Raji (cell line): ENCODE measurements around the gene RFTN1.

Source experiments
- POLR2A ChIP-seq: IDR thresholded peaks from 2 replicates; pipeline ENCODE4 v1.6.1; 2011; ENCODE audit warnings: low read depth, low read length, control low read depth; ENCODE audit not compliant: insufficient read depth

The RFTN1 gene

DNA sequence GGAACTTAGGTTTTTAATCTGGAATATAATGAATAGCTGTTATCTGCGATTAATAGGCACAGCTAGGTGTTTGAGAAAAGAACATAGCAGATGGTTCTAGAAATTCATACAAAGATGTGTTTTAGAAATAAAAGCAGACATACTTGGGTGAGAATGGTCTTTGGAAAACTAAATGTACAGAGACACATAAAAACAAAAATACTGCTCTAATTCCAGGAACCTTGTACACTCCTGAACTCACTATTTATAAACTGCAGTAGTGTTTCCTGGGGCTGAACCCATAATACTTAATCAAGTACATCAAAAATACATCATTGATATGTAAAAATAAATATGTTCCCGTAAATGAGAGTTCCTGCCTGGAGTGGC is 143.0 kb downstream of the RFTN1 start:
- TF ChIP-seq POLR2A, result no peak

GRCh38 chr3:16369885-16370284 is 143.6 kb downstream of the RFTN1 start:
- no peak for TF ChIP-seq POLR2A

- TF ChIP-seq POLR2A, result no peak
These were observed 144.2 kb downstream of the RFTN1 start for GRCh38 chr3:16369276-16369675.

GRCh38 chr3:16366581-16366980 is 146.9 kb downstream of the RFTN1 start:
- no peak for TF ChIP-seq POLR2A

- no peak for TF ChIP-seq POLR2A
These were observed 147.9 kb downstream of the RFTN1 start for GRCh38 chr3:16365491-16366128.

- TF ChIP-seq POLR2A, result no peak
These were observed 148.5 kb downstream of the RFTN1 start for GRCh38 chr3:16364963-16365362.

GRCh38 chr3:16364323-16364722 is 149.2 kb downstream of the RFTN1 start:
- no peak for TF ChIP-seq POLR2A

DNA sequence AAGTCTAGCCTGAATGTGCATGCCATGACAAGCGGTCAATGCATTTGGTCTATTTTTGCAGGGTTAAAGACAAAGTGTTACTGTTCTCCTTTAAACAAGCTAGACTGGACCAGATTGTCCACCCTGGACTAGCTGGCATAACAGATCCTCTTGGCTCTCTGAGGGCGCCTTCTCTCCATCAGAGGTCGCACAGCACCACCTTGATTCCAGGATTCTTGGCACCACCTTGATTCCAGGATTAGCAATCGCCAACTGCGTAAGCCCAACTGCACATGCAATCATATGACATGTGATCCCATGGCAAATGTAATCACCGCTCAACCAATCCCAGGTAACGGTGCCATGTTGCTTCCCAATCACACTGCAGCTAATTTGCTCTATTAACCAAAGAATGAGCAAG is 149.9 kb downstream of the RFTN1 start:
- no peak for TF ChIP-seq POLR2A

- TF ChIP-seq POLR2A, result no peak
These were observed 150.7 kb downstream of the RFTN1 start for GRCh38 chr3:16362770-16363169.

DNA sequence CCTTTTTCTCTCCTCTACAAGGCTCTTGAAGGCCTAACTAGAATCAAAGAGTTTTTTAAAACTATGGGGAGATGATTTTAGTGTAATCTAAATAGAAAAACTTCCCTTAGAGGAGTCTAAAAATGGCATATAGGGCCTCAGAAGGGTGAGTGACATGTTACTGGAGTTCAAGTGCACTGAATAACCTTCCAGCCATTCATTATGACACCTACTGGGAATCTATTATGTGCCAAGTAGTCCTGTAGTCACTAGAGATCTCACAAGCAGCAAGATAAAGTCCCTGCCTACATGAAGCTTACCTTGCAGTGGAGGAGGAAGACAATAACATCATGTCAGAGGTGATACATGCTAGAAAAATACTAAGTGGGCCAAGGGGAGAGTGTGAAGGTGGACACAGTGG is 152.4 kb downstream of the RFTN1 start:
- TF ChIP-seq POLR2A, result no peak

DNA sequence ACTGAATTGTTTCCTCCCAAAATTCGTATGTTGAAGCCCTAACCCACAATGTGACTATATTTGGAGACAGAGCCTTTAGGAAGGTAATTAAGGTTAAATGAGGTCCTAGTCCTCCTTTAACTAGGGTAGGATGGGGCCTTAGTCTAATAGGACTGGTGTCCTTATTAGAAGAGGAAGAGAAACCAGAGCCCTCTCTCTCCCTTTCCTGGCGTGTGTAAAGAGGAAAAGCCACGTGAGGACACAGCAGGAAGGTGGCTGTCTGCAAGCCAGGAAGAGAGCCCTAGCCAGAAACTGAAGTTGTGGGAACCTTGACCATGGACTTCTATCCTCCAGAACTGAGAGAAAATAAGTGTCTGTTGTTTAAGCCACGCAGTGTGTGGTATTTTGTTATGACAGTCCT is 154.2 kb downstream of the RFTN1 start:
- no peak for TF ChIP-seq POLR2A

DNA sequence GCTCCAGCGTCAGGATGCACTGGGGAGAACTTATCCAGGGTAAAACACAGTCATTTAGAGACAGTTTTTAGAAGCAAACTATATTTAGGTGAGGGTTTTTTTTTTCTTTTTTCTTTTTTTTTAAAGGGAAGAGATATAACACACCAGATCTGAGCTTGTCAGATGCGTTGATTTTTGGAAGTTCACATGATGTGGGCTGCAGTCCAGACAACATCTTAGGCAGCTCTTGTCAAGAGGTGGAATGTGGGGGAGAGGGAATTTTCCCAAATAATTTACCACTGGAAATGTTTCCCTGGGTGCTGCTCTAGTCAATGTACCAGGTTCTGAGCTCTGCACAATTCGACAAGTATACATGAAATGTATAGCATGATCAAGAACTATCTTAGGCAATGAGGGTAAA is 155.2 kb downstream of the RFTN1 start:
- TF ChIP-seq POLR2A, result no peak

- TF ChIP-seq POLR2A, result no peak
These were observed 156.0 kb downstream of the RFTN1 start for GRCh38 chr3:16357186-16358121.

DNA sequence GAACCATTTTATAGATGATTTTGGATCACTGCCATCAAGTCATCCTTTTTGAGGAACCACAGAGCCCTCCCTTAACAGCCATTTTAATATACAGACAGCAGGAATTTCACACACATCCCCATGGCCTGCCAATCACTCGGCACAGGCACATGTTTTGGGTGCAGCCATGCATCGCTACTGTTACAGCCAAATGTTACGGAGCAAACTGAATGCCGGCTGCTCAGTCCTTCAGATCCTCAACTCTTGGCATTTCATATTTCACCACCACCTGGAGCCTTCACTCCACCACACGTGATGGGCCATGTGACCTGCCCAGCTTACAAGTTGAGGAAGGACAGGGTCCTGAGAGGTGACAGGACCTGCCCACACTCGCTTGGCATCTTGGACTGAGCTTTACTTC is 157.7 kb downstream of the RFTN1 start:
- TF ChIP-seq POLR2A, result no peak

DNA sequence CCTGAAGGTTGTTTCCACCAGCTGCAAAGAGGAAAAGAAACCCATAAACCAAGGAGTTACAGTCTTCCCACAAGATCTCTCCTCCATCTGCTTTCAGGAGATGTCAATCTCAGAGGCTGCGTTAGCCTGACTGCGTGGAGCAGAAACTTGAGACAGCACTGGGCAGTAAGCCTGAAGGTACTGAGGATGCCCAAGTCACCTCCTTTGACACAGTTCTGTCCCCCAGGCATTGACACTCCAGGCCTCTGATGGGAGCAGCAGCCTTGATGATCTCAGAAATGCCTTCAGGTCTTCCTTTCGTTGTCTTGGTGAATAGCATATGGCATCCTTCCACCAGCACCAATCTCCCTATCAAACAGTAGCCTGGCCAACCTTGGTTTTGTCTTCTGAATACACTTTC is 159.2 kb downstream of the RFTN1 start:
- TF ChIP-seq POLR2A, result no peak

GRCh38 chr3:16352428-16352827 is 161.1 kb downstream of the RFTN1 start:
- no peak for TF ChIP-seq POLR2A
